ENCODE measurements around the gene POLR3C.
"Not testable (repeated sequence)": the region's sequence is repeated elsewhere in the genome, so short reads cannot be mapped to it uniquely, and the experiment has no call there.

Gene POLR3C, protein sequence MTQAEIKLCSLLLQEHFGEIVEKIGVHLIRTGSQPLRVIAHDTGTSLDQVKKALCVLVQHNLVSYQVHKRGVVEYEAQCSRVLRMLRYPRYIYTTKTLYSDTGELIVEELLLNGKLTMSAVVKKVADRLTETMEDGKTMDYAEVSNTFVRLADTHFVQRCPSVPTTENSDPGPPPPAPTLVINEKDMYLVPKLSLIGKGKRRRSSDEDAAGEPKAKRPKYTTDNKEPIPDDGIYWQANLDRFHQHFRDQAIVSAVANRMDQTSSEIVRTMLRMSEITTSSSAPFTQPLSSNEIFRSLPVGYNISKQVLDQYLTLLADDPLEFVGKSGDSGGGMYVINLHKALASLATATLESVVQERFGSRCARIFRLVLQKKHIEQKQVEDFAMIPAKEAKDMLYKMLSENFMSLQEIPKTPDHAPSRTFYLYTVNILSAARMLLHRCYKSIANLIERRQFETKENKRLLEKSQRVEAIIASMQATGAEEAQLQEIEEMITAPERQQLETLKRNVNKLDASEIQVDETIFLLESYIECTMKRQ

DNA sequence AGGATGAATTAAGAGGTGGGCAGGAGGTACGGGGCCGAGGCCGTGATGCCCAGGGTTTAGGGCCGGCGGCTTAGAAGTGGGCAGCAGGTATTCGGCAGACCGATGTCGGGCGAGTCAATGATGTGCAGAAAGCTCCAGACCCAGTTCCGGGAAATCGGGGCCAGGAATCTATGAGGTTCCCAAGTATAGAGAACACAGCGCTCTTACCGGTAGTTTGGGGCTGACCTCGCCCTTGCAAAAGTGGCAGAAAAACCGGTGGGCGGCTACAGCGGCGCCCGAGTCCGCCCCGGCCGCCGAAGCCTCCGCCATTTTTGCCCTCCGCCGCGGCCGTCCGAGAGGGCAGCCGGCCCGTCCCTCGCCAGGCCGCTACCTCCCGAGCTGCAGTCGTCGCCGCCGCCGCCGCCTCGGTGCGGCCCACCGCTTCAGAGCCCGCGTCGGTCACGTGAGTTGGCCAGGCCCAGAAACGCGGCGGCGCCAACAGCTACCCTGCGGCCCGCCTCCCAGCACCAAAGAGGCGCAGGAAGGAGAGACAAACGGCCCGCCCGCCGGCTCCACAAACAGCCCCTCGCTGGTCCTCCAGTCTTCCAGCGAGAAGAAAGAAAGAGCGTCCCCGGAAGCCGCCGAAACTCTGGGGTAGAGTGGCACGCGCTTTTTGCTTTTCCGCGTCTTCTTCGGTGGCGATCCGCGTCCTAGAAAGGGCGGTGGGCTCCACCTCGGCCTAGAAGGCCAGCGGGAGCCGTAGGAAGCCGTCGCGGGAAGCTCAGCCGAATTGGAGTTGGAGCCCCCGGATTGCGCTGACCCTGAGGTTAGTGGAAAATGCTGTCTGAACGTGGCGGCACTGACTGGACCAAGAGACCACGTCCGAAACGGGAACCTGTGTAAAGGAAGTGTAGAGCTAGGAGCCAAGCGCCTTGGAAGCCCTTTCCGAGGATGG is at the start of gene POLR3C, which contains the start of gene RNF115:
Gene POLR3C (plus strand): TSS at position 636 of the 934 bp plus-strand sequence. CDS start 1,577 bp downstream, outside the sequence.
Gene RNF115 (minus strand): TSS at position 531 of the 934 bp plus-strand sequence. CDS start 222 bp downstream, at position 309.
- peak; percentile 96 for DNase-seq (ENCODE audit: low read depth, low spot score)

GRCh38 chr1:145777357-145778145 is 46.4 kb upstream of the POLR3C start:
- no peak for DNase-seq (ENCODE audit: low read depth, low spot score)

GRCh38 chr1:145778146-145778540 is 45.9 kb upstream of the POLR3C start:
- DNase-seq (ENCODE audit: low read depth, low spot score) = no peak

GRCh38 chr1:145782272-145783099 is 41.5 kb upstream of the POLR3C start:
- no peak for DNase-seq (ENCODE audit: low read depth, low spot score)

DNA sequence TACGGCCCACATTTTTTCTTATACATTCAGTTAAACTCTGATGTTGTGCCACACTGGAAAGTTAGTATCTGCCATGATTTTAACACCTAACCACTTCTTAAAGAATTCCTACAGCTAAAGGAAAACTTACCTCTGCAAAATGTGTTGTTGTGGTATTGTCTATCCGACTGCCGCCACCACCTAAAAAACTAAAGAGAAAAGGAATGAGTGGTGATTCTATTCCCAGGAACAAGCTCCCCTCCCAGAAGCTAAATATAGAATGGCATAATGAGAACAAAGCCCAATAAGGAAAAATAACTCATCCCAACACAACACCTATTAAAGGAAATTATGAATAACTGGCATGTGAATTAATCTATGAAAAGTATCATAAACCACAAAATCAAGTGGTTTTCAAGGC is 39.6 kb upstream of the POLR3C start:
- no peak for DNase-seq (ENCODE audit: low read depth, low spot score)

DNA sequence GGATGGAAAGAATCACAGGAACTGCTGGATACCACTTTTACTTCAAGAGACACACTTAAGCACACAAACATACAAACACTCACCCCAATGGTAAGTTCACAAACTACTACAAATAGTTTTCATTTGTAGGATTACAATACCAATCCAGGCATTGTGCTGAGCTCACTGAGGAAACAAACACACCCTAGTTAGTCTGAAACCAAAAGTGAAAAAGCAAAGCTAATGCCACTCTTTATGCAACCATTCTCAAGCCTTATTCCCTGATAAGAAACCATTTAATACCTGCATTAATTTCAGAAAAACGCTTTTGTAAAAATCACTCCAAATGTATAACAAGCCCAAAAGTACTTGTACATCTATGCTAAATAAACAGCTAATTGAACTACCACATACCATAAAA is 38.5 kb upstream of the POLR3C start:
- DNase-seq (ENCODE audit: low read depth, low spot score) = no peak

DNA sequence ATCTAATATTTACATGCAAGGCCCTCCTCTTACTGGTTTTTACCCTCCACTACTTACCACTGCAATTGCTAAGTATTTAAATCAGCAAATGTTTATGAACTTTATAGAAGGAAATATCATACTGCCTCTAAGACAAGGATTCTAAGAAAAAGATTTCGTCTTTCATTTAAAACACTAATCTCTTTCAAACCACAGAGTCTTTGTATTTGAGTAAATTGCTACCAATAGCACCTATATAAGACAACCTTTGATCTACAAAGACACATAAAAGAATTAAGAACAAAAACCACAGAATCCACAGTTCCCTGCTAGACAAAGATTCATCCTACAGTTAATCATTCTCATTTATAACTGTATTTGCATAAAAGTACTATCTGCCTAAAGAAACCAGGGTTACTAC is 37.7 kb upstream of the POLR3C start:
- no peak for DNase-seq (ENCODE audit: low read depth, low spot score)

- no peak for DNase-seq (ENCODE audit: low read depth, low spot score)
These were observed 35.4 kb upstream of the POLR3C start for GRCh38 chr1:145788580-145788979.

- not testable (repeated sequence) for DNase-seq (ENCODE audit: low read depth, low spot score)
These were observed 32.1 kb upstream of the POLR3C start for GRCh38 chr1:145791860-145792259.

GRCh38 chr1:145792484-145792883 is 31.5 kb upstream of the POLR3C start:
- DNase-seq (ENCODE audit: low read depth, low spot score) = no peak

DNA sequence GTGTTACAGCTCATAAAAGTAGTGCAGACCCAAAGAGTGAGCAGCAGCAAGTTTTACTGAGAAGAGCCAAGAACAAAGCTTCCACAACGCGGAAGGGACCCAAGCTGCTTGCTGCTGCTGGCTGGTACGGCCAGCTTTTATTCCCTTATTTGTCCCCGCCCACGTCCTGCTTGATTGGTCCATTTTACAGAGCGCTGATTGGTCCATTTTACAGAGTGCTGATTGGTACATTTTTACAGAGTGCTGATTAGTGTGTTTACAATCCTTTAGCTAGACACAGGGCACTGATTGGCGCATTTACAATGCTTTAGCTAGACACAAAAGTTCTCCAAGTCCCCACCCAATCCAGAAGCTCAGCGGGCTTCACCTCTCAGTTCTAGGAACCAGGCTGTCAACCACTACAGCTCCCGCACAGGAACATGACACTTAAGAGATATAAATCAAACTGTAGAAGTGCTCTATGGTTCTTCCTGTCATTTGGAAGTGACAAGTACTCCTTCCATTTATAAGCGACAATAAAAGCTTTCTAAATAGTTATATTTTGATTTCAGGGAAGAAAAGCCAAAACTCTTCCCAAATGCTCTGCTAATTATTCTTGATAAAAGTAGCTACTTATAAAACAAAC is 28.6 kb upstream of the POLR3C start:
- peak; percentile 14 for DNase-seq (ENCODE audit: low read depth, low spot score)

- no peak for DNase-seq (ENCODE audit: low read depth, low spot score)
These were observed 27.2 kb upstream of the POLR3C start for GRCh38 chr1:145796753-145797152.

DNA sequence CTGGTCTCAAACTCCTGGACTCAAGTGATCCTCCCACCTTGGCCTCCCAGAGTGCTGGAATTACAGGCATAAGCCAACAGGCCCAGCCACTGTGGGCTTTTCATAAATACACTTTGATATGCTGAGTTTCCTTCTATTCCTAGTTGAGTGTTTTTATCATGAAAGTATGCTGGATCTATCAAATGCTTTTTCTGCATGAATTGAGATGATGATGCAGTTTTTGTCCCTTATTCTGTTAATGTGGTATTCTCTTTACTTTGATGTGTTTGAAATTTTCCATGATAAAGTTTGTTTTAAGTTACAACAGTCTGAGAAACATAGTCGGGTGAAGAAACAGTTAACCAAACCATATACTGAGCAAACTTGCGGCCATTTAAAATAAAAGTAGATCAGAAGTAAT is 24.2 kb upstream of the POLR3C start:
- no peak for DNase-seq (ENCODE audit: low read depth, low spot score)

DNA sequence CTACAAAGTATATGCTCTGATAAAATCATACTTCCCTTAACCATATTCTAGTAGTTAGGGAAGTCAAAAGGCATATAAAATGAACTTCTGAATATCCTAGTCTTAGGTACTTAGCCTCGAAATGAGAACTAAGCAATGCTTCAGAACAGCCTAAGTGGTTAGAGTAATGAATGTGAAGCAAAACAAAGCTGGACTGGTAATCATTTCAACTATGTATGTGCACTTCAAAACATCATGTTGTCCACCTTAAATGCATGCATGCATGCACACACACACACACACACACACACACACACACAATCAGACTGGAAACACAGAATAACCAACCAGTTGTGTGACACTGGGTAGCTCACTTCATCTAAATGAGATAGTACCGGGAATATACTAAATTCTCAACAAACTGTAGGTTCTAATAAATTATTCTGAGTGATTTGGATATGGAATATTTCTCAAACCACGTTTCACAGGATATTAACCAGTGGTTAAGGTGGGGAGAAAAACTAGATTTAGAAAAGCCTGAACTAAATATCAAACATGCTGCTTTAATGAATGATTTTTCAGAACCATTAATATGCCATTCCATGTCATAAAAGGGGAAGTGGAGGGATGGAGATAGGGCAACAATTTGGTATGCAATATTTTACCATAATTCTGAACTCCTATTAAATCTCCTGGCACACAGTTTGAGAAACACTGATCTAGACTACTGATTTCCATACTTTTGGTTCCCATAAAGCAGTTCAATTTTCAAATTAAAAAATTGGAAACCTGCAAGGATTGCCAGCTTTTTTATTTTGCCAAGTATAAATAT is 19.6 kb upstream of the POLR3C start:
- no peak for DNase-seq (ENCODE audit: low read depth, low spot score)

DNA sequence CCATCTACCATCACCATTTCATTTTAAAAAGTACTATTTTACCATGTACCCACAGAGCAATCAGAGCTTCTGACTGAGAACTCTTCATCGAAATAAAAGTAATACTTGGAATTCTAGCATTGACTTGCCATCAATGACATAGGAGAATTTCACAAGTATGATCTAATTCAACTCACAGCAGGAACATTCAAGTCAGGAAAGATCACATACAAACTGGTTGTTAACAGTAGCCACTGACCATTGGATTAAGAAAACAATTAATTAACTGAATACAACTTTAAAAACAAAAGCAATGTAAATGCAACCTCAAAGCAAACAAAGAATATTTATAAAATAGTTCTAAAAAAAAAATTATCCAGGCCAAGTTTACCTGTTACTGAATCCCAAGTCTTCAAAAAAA is 18.9 kb upstream of the POLR3C start:
- no peak for DNase-seq (ENCODE audit: low read depth, low spot score)

DNA sequence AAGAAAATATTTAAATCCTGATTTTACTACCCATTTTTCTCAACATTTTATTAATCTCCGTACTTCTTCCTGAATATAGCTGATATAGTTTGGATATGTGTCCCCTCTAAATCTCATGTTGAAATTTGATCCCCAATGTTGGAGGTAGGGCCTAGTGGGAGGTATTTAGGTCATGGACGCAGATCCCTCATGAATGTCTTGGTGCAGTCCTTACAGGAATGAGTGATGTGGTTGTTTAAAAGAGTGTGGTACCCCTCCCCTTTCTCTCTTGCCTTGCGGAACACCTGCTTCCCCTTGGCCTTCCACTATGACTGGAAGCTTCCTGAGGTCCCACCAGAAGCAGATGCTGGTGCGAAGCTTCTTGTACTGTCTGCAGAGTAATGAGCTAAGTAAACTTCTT is 17.6 kb upstream of the POLR3C start:
- no peak for DNase-seq (ENCODE audit: low read depth, low spot score)

DNA sequence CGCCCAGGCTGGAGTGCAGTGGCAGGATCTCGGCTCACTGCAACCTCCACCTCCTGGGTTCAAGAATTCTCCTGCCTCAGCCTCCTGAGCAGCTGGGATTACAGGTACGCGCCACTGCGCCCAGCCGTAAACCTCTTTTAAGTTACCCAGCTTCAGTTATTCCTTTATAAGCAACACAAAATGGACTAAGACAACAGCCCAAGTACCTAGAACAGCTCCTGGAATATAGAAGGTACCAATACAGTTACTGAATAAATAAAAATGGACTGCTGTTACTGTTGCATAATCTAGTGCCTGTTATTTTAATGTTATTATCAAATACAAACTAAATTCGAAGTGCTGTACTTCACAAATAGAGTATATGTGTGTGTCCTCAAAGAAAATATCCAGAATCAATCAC is 17.2 kb upstream of the POLR3C start:
- DNase-seq (ENCODE audit: low read depth, low spot score) = no peak

- not testable (repeated sequence) for DNase-seq (ENCODE audit: low read depth, low spot score)
These were observed 10.8 kb upstream of the POLR3C start for GRCh38 chr1:145812977-145813810.

Measured in ELF-1 (cell line).